HG03066 (cell line): Measurements from ENCODE around the gene CNTNAP5.
"Not testable (repeated sequence)": the region's sequence is repeated elsewhere in the genome, so short reads cannot be mapped to it uniquely, and the experiment has no call there.

ENCODE experiments used
- ATAC-seq: cut with Tn5 transposase; IDR thresholded peaks from one replicate; pipeline ENCODE4 v1.9.1; 2021; ENCODE audit warnings: low read depth; ENCODE audit not compliant: unreplicated experiment

The CNTNAP5 gene

GRCh38 chr2:124395961-124396360, 370.9 kb downstream of the CNTNAP5 start:
- ATAC-seq, result no peak

GRCh38 chr2:124402274-124402673, 377.2 kb downstream of the CNTNAP5 start:
- ATAC-seq, result no peak

- not testable (repeated sequence) for ATAC-seq
These were observed 382.9 kb downstream of the CNTNAP5 start for GRCh38 chr2:124407836-124408534.

GRCh38 chr2:124424074-124424473, 399.0 kb downstream of the CNTNAP5 start:
- no peak for ATAC-seq

GRCh38 chr2:124426122-124426521, 401.0 kb downstream of the CNTNAP5 start:
- ATAC-seq, result no peak

- ATAC-seq, result no peak
These were observed 401.5 kb downstream of the CNTNAP5 start for GRCh38 chr2:124426625-124427024.

GRCh38 chr2:124437811-124438210, 412.7 kb downstream of the CNTNAP5 start:
- ATAC-seq, result no peak

- ATAC-seq, result no peak
These were observed 425.4 kb downstream of the CNTNAP5 start for GRCh38 chr2:124450481-124450880.

GRCh38 chr2:124476291-124476690, 451.2 kb downstream of the CNTNAP5 start:
- no peak for ATAC-seq

GRCh38 chr2:124478761-124479160, 453.7 kb downstream of the CNTNAP5 start:
- no peak for ATAC-seq

- no peak for ATAC-seq
These were observed 455.9 kb downstream of the CNTNAP5 start for GRCh38 chr2:124480958-124481357.

GRCh38 chr2:124482044-124482443, 457.0 kb downstream of the CNTNAP5 start:
- no peak for ATAC-seq

- no peak for ATAC-seq
These were observed 457.5 kb downstream of the CNTNAP5 start for GRCh38 chr2:124482551-124482950.

GRCh38 chr2:124485659-124486058, 460.6 kb downstream of the CNTNAP5 start:
- no peak for ATAC-seq

- no peak for ATAC-seq
These were observed 464.6 kb downstream of the CNTNAP5 start for GRCh38 chr2:124489686-124490085.

GRCh38 chr2:124501575-124502152, 476.6 kb downstream of the CNTNAP5 start:
- ATAC-seq, result no peak

GRCh38 chr2:124514236-124514635, 489.1 kb downstream of the CNTNAP5 start:
- ATAC-seq, result no peak

- no peak for ATAC-seq
These were observed 495.9 kb downstream of the CNTNAP5 start for GRCh38 chr2:124520953-124521352.

GRCh38 chr2:124523096-124523495, 498.0 kb downstream of the CNTNAP5 start:
- ATAC-seq, result no peak

GRCh38 chr2:124524155-124524915, 499.2 kb downstream of the CNTNAP5 start:
- no peak for ATAC-seq

GRCh38 chr2:124526221-124526620, 501.1 kb downstream of the CNTNAP5 start:
- no peak for ATAC-seq

- ATAC-seq, result no peak
These were observed 505.1 kb downstream of the CNTNAP5 start for GRCh38 chr2:124530203-124530602.
